HEK293T (cell line): ENCODE results near the gene PDE7B.

Experiments
- FOXM1 ChIP-seq: fragments of 450-650 bp; IDR thresholded peaks from 2 replicates; pipeline ENCODE4 v1.6.1; 2017; ENCODE audit warnings: mild to moderate bottlenecking, borderline replicate concordance
- SUZ12 ChIP-seq: fragments of 450-650 bp; IDR thresholded peaks from 2 replicates; pipeline ENCODE4 v1.6.1; 2016; ENCODE audit warnings: mild to moderate bottlenecking

DNA sequence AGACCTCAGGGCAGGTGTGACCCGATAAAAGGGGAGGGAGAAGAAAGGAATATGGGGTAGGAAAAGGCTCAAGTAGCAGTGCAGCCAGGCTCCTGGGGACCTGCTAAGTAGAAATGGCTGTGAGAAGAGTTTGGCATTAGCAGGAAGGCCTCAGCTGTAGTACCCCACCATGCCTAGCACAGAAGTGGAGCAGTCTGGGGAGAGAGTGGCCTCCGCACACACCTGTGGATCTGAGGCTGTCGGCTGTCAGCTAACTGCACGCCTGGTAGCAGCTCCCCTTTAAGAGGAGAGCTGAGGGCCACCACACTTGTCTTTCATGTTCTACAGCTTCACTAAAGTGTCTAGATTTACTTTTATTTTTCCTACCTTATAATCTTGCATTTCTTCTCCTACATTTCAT lies 24.6 kb downstream of the PDE7B start:
- TF ChIP-seq FOXM1 (no peak), SUZ12 (no peak)
